ENCODE measurements around the gene HIRA. TPM values are rescaled to one million over a fixed set of nuclear protein-coding genes. Genes with fewer than 3 reads are reported as not detected.

The HIRA gene
- total and polyA plus RNA-seq, 2 of the 8 experiments (the other 6 are each of a cell fraction or from before 2014, with no cell fraction given), result 34.9 to 67.2 TPM

GRCh38 chr22:19375435-19375834, 56.1 kb downstream of the HIRA start:
- Histone ChIP-seq H2BK20ac (ENCODE audit: low read length) (no peak overlapping the region), H4K5ac (ENCODE audit: insufficient read length, low read depth, low read length) (no peak overlapping the region), H3K14ac (ENCODE audit: insufficient read length) (no peak overlapping the region), H2BK120ac (replicated peaks; ENCODE audit: low read depth, low read length) (no peak overlapping the region), H3K9me3 (ENCODE audit: insufficient read depth in 2 of 2, low read depth in 1 of 2, low read length in 1 of 2) (no peaks in the 10 kb centered on the region), H4K20me1 (replicated peaks in 1 of 2; ENCODE audit: control insufficient read depth in 1 of 2, insufficient read depth in 2 of 2, low read length in 2 of 2) (no peaks in the 10 kb centered on the region), H3K23me2 (ENCODE audit: low read depth, low read length) (no peaks in the 10 kb centered on the region), H3K27me3 (replicated peaks in 1 of 4; ENCODE audit: control insufficient read depth in 3 of 4, extremely low read depth in 1 of 4, insufficient read depth in 3 of 4, low read length in 3 of 4) (no peaks in the 10 kb centered on the region), H4K8ac (ENCODE audit: extremely low read depth, insufficient read depth, low read length) (no peak overlapping the region), H4K91ac (replicated peaks; ENCODE audit: insufficient read length, low read length) (no peak overlapping the region), H2AK5ac (ENCODE audit: low read depth, low read length) (no peak overlapping the region), H3K56ac (replicated peaks; ENCODE audit: insufficient read length, low read depth, low read length) (no peak overlapping the region), H2AFZ (ENCODE audit: low read length) (no peak overlapping the region), H3K79me2 (ENCODE audit: control insufficient read depth in 1 of 2, insufficient read depth in 2 of 2, low read length in 2 of 2) (no peaks in the 10 kb centered on the region), H2BK15ac (ENCODE audit: low read length) (no peak overlapping the region), H3K4ac (replicated peaks; ENCODE audit: insufficient read length, low read depth, low read length) (no peak overlapping the region), H3K27ac (ENCODE audit: low read depth, low read length) (no peak overlapping the region), H3K4me3 (ENCODE audit: extremely low read depth in 1 of 4, insufficient read depth in 2 of 4, low read depth in 3 of 4, low read length in 4 of 4) (no peak overlapping the region), H3K4me2 (ENCODE audit: insufficient read depth in 1 of 2, low read depth in 2 of 2, low read length in 2 of 2) (no peak overlapping the region), H3K9ac (replicated peaks in 1 of 4; ENCODE audit: extremely low read depth in 1 of 4, low read depth in 3 of 4, low read length in 3 of 4) (no peak overlapping the region), H3K23ac (ENCODE audit: insufficient read length) (no peak overlapping the region), H3K36me3 (ENCODE audit: control insufficient read depth in 2 of 4, insufficient read depth in 4 of 4, low read length in 3 of 4) (peaks cover 25 to 56% (median 42%) of the 10 kb centered on the region in 4 experiments; a peak in 7 of 8 replicates), H3K79me1 (ENCODE audit: low read depth, low read length) (no peaks in the 10 kb centered on the region), H2BK5ac (ENCODE audit: low read depth, low read length) (no peak overlapping the region; the same call in 1 of the 2 replicates), H3K18ac (ENCODE audit: extremely low read depth, low read length) (no peak overlapping the region), H3K4me1 (replicated peaks in 1 of 4; ENCODE audit: control insufficient read depth in 3 of 4, insufficient read depth in 4 of 4, low read length in 3 of 4) (no peaks in the 10 kb centered on the region), H2BK12ac (ENCODE audit: low read depth, low read length) (no peak overlapping the region)
- 98% methylated on average over 8 of the region's 8 CpGs; no CpG with 5 or more reads in 1 of the 2 experiments for WGBS, 2 experiments (ENCODE audit: extremely low coverage in 1 of 2, insufficient coverage in 1 of 2, insufficient read length in 1 of 2, insufficient replicate concordance in 2 of 2, low coverage in 1 of 2, low lambda C conversion rate in 2 of 2, missing lambda C conversion rate in 1 of 2)
- FAIRE-seq (no peak), DNase-seq (ENCODE audit: low read depth in 1 of 2, low spot score in 2 of 2) (no peak)
- TF ChIP-seq FOSL1 (IDR thresholded peaks at IDR 0.05; ENCODE audit: insufficient read depth, low read depth, low read length) (no peak), SP2 (IDR thresholded peaks at IDR 0.05; ENCODE audit: low read length) (no peak), GABPA (IDR thresholded peaks at IDR 0.05; ENCODE audit: borderline replicate concordance, insufficient read depth, low read length) (no peak), KDM4A (IDR thresholded peaks at IDR 0.05; ENCODE audit: low read depth, low read length, severe bottlenecking) (no peak), BCL11A (IDR thresholded peaks at IDR 0.05; ENCODE audit: low read depth in 2 of 2, low read length in 2 of 2) (no peak), NRF1 (IDR thresholded peaks at IDR 0.05; ENCODE audit: low read depth, low read length) (no peak), TAF1 (IDR thresholded peaks at IDR 0.05; ENCODE audit: low read depth, low read length) (no peak), SRF (IDR thresholded peaks at IDR 0.05; ENCODE audit: low read depth, low read length) (no peak), SIRT6 (IDR thresholded peaks at IDR 0.05; ENCODE audit: low read length) (no peak), RNF2 (IDR thresholded peaks at IDR 0.05; ENCODE audit: borderline replicate concordance, low read depth, low read length, missing control alignments, poor library complexity, severe bottlenecking) (no peak), GTF2F1 (IDR thresholded peaks at IDR 0.05; ENCODE audit: borderline replicate concordance, low read depth, low read length) (no peak), E2F6 (IDR thresholded peaks at IDR 0.05) (no peak)
- POLR2A ChIA-PET (ENCODE audit: partially characterized antibody), result no interaction called here
- CTCF ChIA-PET (ENCODE audit: partially characterized antibody), result interaction anchor here (0.6 to 1.3 kb wide), 2 partner anchors 75 to 257 kb away, joined by 3 read pairs; no protein-coding TSS in a partner anchor
